ENCODE results near the gene NT5C2.

DNA sequence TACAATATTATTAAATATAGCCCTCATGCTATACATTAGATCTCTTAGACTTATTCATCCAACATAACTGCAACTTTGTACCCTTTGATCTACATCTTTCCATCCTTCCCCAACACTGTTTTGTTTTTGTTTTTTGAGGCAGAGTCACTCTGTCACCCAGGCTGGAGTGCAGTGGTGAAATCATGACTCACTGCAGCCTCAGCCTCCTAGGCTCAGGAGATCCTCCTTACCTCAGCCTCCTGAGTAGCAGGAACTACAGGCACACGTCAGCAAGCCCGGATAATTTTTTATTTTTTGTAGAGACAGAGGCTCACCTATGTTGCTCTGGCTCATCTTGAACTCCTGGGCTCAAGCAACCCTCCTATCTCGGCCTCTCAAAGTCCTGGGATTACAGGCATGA, 53.3 kb downstream of the NT5C2 start:
- TF ChIP-seq, protein P1, sequence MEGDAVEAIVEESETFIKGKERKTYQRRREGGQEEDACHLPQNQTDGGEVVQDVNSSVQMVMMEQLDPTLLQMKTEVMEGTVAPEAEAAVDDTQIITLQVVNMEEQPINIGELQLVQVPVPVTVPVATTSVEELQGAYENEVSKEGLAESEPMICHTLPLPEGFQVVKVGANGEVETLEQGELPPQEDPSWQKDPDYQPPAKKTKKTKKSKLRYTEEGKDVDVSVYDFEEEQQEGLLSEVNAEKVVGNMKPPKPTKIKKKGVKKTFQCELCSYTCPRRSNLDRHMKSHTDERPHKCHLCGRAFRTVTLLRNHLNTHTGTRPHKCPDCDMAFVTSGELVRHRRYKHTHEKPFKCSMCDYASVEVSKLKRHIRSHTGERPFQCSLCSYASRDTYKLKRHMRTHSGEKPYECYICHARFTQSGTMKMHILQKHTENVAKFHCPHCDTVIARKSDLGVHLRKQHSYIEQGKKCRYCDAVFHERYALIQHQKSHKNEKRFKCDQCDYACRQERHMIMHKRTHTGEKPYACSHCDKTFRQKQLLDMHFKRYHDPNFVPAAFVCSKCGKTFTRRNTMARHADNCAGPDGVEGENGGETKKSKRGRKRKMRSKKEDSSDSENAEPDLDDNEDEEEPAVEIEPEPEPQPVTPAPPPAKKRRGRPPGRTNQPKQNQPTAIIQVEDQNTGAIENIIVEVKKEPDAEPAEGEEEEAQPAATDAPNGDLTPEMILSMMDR (IDR thresholded peaks at IDR 0.05 in 4 of 5, conservative IDR thresholded peaks at IDR 0.05 in 1 of 5), result no peak
- no peak for TF ChIP-seq POLR2A (IDR thresholded peaks at IDR 0.05)
